HUES6 (cell line): Measurements from ENCODE around the gene PLAC1.

Experiments used
- H3K27ac ChIP-seq: 2 replicates; pipeline ENCODE4 v1.7.0; 2013; ENCODE audit warnings: low read depth, mild to moderate bottlenecking, low read length, inconsistent platforms
- H3K27me3 ChIP-seq: 2 replicates; pipeline ENCODE4 v1.6.1; 2013; ENCODE audit warnings: low read length; ENCODE audit not compliant: control insufficient read depth, insufficient read depth
- H3K36me3 ChIP-seq: 2 replicates; pipeline ENCODE4 v1.6.1; 2013; ENCODE audit warnings: low read length; ENCODE audit not compliant: control insufficient read depth, insufficient read depth
- H3K4me1 ChIP-seq: 2 replicates; pipeline ENCODE4 v1.6.1; 2013; ENCODE audit warnings: low read length; ENCODE audit not compliant: control insufficient read depth, insufficient read depth
- H3K4me3 ChIP-seq: 2 replicates; pipeline ENCODE4 v1.5.1; 2013; ENCODE audit warnings: low read depth, low read length
- H3K9ac ChIP-seq: one replicate; pipeline ENCODE4 v1.6.1; 2013; ENCODE audit warnings: mild to moderate bottlenecking, low read length
- H3K9me3 ChIP-seq: 2 replicates; pipeline ENCODE4 v1.6.1; 2013; ENCODE audit warnings: low read depth, low read length; ENCODE audit not compliant: control insufficient read depth, insufficient read depth

Gene PLAC1

GRCh38 chrX:134685668-134686067 lies 27.4 kb upstream of the PLAC1 start:
- H3K9ac ChIP-seq = no peak overlapping the region
- no peaks in the 10 kb centered on the region for H3K27me3 ChIP-seq
- no peaks in the 10 kb centered on the region for H3K36me3 ChIP-seq
- H3K4me3 ChIP-seq = no peak overlapping the region
- no peaks in the 10 kb centered on the region for H3K9me3 ChIP-seq
- H3K4me1 ChIP-seq = peaks cover 6% of the 10 kb centered on the region
- H3K27ac ChIP-seq = no peak overlapping the region

DNA sequence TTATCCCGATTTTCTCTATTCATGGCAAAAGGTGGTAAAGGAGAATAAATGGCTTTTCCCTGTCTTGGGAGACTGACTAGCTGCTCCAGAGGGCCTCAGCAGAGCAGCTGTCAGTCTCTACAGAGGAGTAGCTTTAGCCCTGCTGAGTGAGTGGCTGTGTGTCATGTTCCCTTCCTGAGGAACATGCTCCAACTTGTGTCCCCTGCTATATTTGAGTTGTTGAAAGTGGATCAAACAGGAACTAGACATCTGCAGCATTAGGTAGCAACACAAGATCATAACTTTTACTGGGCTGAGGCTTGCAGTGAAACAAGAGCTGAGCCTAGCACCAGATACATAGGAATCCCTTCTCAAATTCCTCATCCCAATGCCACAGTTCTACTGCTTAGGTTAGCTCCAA lies 26.7 kb upstream of the PLAC1 start:
- Histone ChIP-seq H3K4me3 (no peak overlapping the region), H3K9ac (no peak overlapping the region), H3K4me1 (peaks cover 6% of the 10 kb centered on the region), H3K36me3 (no peaks in the 10 kb centered on the region), H3K27ac (no peak overlapping the region), H3K9me3 (no peaks in the 10 kb centered on the region), H3K27me3 (no peaks in the 10 kb centered on the region)

- H3K27me3 ChIP-seq = no peaks in the 10 kb centered on the region; the same call in 1 of the 2 replicates
- no peaks in the 10 kb centered on the region for H3K36me3 ChIP-seq
- H3K4me1 ChIP-seq = 0 out of 2 replicates have a peak, but pooled peaks cover under 1% of the 10 kb centered on the region
- H3K27ac ChIP-seq = no peak overlapping the region
- H3K4me3 ChIP-seq = no peak overlapping the region
- no peaks in the 10 kb centered on the region for H3K9me3 ChIP-seq
- H3K9ac ChIP-seq = no peak overlapping the region
Measured at GRCh38 chrX:134683351-134684005, 25.2 kb upstream of the PLAC1 start.

DNA sequence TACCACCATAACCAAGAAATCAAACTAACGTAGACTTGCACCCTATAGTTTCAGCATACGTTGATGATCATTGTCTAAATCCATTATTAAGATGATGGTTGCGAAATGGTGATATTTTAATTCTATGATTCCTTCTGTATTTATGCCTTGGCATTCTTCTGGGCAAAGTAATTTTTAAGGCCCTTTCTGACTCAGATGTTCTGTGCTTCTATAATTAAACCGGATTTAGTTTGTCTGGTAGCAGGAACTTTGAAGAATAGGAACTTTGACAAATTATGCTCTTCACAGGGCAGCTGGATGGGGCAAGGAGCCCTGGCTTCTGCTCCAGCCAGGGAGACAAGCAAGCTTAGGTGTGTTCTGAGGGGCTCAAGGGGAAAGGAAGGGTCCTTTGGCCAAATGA lies 23.8 kb upstream of the PLAC1 start:
- H3K27ac ChIP-seq = no peak overlapping the region
- no peaks in the 10 kb centered on the region for H3K4me1 ChIP-seq
- no peak overlapping the region for H3K9ac ChIP-seq
- H3K4me3 ChIP-seq = no peak overlapping the region
- no peaks in the 10 kb centered on the region; the same call in 1 of the 2 replicates for H3K27me3 ChIP-seq
- no peaks in the 10 kb centered on the region for H3K36me3 ChIP-seq
- no peaks in the 10 kb centered on the region for H3K9me3 ChIP-seq

- H3K36me3 ChIP-seq = no peaks in the 10 kb centered on the region
- no peak overlapping the region for H3K9ac ChIP-seq
- no peaks in the 10 kb centered on the region; the same call in 1 of the 2 replicates for H3K4me1 ChIP-seq
- H3K4me3 ChIP-seq = no peak overlapping the region
- no peak overlapping the region for H3K27ac ChIP-seq
- H3K27me3 ChIP-seq = no peaks in the 10 kb centered on the region; the same call in 1 of the 2 replicates
- H3K9me3 ChIP-seq = no peaks in the 10 kb centered on the region
Measured at GRCh38 chrX:134679644-134680043, 21.4 kb upstream of the PLAC1 start.

DNA sequence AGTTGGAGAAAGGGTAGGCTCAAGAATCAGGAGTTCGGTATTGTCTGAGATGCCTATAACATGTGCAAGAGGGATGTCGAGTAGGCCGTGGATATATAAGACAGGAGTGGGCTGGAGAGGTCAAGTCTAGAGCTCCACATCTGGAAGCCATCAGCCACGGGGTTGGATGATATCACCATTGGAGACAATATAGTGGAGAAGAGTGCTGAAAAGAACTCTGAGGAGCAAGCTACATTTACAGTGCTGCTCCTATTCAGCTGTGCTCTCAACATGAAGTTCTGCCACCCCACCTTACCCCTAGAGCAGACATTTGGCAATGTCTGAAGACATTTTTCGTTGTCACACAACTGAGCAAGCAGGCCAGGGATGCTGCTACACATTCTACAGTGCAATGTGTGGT lies 20.9 kb upstream of the PLAC1 start:
- no peak overlapping the region for H3K4me3 ChIP-seq
- no peaks in the 10 kb centered on the region; the same call in 1 of the 2 replicates for H3K27me3 ChIP-seq

DNA sequence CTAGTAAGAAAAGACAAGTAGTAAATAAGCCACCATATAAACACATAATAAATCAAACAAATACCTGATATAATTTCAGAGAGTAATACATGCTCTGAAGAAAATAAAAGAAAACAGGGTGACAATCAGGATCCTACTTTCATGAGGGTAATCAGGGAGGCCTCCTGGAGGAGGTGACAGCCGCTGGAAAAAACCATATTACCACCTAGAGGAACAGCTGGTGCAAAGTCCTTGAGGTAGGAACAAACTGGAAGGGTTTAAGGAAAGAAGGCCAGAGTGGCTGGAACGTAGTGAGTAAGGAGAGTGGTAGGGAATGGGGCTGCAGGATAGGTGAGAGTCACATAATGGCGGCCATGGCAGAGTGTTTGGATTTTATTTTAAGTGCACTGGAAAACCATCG lies 19.1 kb upstream of the PLAC1 start:
- no peaks in the 10 kb centered on the region; the same call in 1 of the 2 replicates for H3K4me1 ChIP-seq
- H3K27ac ChIP-seq = no peak overlapping the region
- H3K27me3 ChIP-seq = no peaks in the 10 kb centered on the region; the same call in 1 of the 2 replicates
- no peaks in the 10 kb centered on the region for H3K36me3 ChIP-seq
- no peak overlapping the region for H3K4me3 ChIP-seq
- H3K9ac ChIP-seq = no peak overlapping the region
- H3K9me3 ChIP-seq = no peaks in the 10 kb centered on the region

More for the DNA sequence above, 20.9 kb upstream of the PLAC1 start:
- no peaks in the 10 kb centered on the region for H3K9me3 ChIP-seq
- no peak overlapping the region for H3K9ac ChIP-seq
- H3K4me1 ChIP-seq = no peaks in the 10 kb centered on the region; the same call in 1 of the 2 replicates
- no peak overlapping the region for H3K27ac ChIP-seq
- no peaks in the 10 kb centered on the region for H3K36me3 ChIP-seq

DNA sequence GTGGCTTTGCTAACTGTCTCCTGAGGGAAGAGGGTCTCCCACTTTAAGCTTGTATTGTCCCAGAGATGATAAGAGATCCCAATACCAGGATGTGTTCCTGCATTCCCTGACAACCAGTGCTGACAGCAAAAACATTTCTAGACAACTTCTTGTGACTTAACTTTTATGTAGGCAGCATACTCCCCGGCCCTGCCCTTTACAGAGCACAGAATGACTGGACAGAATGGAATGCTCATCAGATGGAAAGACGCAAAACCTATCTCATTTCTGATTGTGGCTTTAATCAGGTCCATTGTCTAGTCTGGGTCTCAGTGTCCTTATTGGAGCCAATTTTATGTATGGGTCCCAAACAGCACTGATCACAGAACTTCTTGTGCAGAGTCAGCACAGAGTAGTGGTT lies 18.2 kb upstream of the PLAC1 start:
- Histone ChIP-seq H3K27ac (no peak overlapping the region), H3K9ac (no peak overlapping the region), H3K4me3 (no peak overlapping the region), H3K9me3 (no peaks in the 10 kb centered on the region), H3K27me3 (no peaks in the 10 kb centered on the region; the same call in 1 of the 2 replicates), H3K4me1 (no peaks in the 10 kb centered on the region; the same call in 1 of the 2 replicates), H3K36me3 (no peaks in the 10 kb centered on the region)

DNA sequence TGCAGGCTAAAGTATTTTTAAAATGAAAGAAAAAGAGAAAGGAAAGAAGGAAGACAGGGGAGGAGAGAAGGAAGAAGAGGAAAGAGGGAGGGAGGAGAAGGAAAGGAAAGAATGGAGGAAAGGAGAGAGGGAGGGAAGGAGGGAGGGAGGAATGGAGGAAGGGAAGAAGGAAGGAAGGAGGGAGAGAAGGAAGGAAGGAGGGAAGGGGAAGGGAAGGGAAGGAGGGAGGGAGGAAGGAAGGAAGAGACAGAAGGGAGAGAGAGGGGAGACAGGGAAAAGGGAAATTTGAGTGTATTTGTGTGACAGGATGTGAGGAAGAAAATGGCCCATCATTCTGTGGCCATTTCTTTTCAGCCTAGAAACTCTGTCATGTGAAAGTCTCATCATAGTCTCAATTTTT lies 14.9 kb upstream of the PLAC1 start:
- Histone ChIP-seq H3K27me3 (no peaks in the 10 kb centered on the region; the same call in 1 of the 2 replicates), H3K4me1 (peaks cover 18% of the 10 kb centered on the region)

GRCh38 chrX:134672101-134672500 lies 13.8 kb upstream of the PLAC1 start:
- peaks cover 18% of the 10 kb centered on the region for H3K4me1 ChIP-seq
- H3K27me3 ChIP-seq = no peaks in the 10 kb centered on the region; the same call in 1 of the 2 replicates
- no peaks in the 10 kb centered on the region for H3K9me3 ChIP-seq
- no peaks in the 10 kb centered on the region for H3K36me3 ChIP-seq
- H3K9ac ChIP-seq = no peak overlapping the region
- no peak overlapping the region for H3K4me3 ChIP-seq
- H3K27ac ChIP-seq = no peak overlapping the region

More for the DNA sequence above, 14.9 kb upstream of the PLAC1 start:
- Histone ChIP-seq H3K9me3 (no peaks in the 10 kb centered on the region), H3K36me3 (no peaks in the 10 kb centered on the region), H3K27ac (no peak overlapping the region), H3K9ac (no peak overlapping the region), H3K4me3 (no peak overlapping the region)

GRCh38 chrX:134671294-134671693 lies 13.0 kb upstream of the PLAC1 start:
- no peaks in the 10 kb centered on the region for H3K36me3 ChIP-seq
- no peaks in the 10 kb centered on the region; the same call in 1 of the 2 replicates for H3K27me3 ChIP-seq
- no peak overlapping the region for H3K9ac ChIP-seq
- no peak overlapping the region for H3K4me3 ChIP-seq
- no peak overlapping the region for H3K27ac ChIP-seq
- H3K9me3 ChIP-seq = no peaks in the 10 kb centered on the region
- peaks cover 18% of the 10 kb centered on the region for H3K4me1 ChIP-seq
